ENCODE measurements around the gene NFRKB. TPM values are rescaled to one million over a fixed set of nuclear protein-coding genes. Genes with fewer than 3 reads are reported as not detected.
A peak's percentile ranks its signal among the peaks of the same experiment; 100 is the strongest.
"Not testable (repeated sequence)": the region's sequence is repeated elsewhere in the genome, so short reads cannot be mapped to it uniquely, and the experiment has no call there.

Gene NFRKB
- total and polyA plus RNA-seq, 2 experiments from 2014 or later = 9.1 to 17.6 TPM

DNA sequence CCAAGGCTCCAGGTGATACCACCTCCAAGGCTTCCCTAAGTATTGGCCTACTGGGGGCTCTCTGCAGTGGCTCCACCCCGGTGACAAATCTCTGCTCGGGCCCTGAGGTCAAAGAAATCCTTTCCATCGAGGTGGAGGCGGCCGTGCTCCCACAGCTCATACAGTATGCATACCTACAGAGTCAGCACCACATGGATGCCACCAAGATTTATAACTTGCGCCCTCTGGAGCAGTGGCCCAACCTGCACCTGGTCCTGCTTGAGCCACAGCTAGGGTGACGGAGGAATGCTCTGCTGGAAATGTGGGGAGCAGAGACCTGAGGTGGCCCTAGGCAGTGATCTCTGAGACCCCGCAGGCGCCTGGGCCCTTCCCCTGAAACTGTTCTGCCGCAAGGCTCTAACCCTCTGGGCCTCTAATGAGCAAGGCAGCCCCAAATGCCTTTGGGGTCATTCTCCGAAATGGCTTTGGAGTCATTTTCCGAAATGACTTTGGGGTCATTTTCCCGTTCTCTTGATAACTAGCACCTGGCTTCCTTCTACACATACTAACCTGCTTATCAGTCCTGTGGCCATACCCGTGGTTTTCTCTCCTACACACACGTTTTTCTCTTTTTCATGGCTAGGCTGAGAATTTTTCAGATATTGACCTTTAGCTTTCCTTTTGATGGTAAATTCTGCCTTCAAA, 45.8 kb downstream of the NFRKB start:
- Histone ChIP-seq H3K9me2 (ENCODE audit: insufficient read depth) (no peaks in the 10 kb centered on the region), H3F3A (ENCODE audit: insufficient read depth) (peaks cover 15% of the 10 kb centered on the region), H3K36me3 (ENCODE audit: low read depth) (no peaks in the 10 kb centered on the region), H3K9me3 (ENCODE audit: low read depth) (no peaks in the 10 kb centered on the region), H3K4me1 (ENCODE audit: insufficient read depth) (peaks cover 14% of the 10 kb centered on the region), H3K27ac (no peak overlapping the region), H3K79me2 (ENCODE audit: insufficient read depth) (no peaks in the 10 kb centered on the region), H3K27me3 (replicated peaks; ENCODE audit: insufficient read depth) (peaks cover 60% of the 10 kb centered on the region), H3K4me3 (no peak overlapping the region), H4K20me1 (ENCODE audit: insufficient read depth) (no peaks in the 10 kb centered on the region), H3K9ac (no peak overlapping the region), H2AFZ (no peak overlapping the region), H3K4me2 (ENCODE audit: unreplicated experiment) (no peak overlapping the region)
- in situ Hi-C loops (cut with MboI) = no loop called here
- no peak for TF ChIP-seq EZH2phosphoT487 (IDR thresholded peaks at IDR 0.05; ENCODE audit: insufficient read depth, low read depth)
- TF ChIP-seq EZH2 (IDR thresholded peaks at IDR 0.05; ENCODE audit: insufficient read depth, poor library complexity, severe bottlenecking) = no peak
- DNase-seq = no peak
- 83 to 86% methylated on average over 15 of the region's 15 CpGs for WGBS, 2 experiments (ENCODE audit: low coverage in 1 of 2, low lambda C conversion rate in 2 of 2, missing lambda C conversion rate in 2 of 2)

DNA sequence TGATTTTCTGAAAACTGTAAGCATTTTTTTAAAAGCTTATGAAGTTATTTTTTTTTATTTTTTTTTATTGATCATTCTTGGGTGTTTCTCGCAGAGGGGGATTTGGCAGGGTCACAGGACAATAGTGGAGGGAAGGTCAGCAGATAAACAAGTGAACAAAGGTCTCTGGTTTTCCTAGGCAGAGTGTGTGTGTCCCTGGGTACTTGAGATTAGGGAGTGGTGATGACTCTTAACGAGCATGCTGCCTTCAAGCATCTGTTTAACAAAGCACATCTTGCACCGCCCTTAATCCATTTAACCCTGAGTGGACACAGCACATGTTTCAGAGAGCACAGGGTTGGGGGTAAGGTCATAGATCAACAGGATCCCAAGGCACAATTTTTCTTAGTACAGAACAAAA, 48.0 kb downstream of the NFRKB start:
- H3K27ac ChIP-seq; H3K9me3 ChIP-seq (ENCODE audit: low read depth); H3K36me3 ChIP-seq (ENCODE audit: low read depth); H3K4me3 ChIP-seq; H4K20me1 ChIP-seq (ENCODE audit: insufficient read depth); H3K79me2 ChIP-seq (ENCODE audit: insufficient read depth); DNase-seq; H3K4me2 ChIP-seq (ENCODE audit: unreplicated experiment); H3K9me2 ChIP-seq (ENCODE audit: insufficient read depth); in situ Hi-C loops (cut with MboI); H2AFZ ChIP-seq; H3K9ac ChIP-seq: not testable (repeated sequence)
- peaks cover 15% of the 10 kb centered on the region for H3F3A ChIP-seq (ENCODE audit: insufficient read depth)
- H3K4me1 ChIP-seq (ENCODE audit: insufficient read depth) = peaks cover 14% of the 10 kb centered on the region
- WGBS, 2 experiments (ENCODE audit: low coverage in 1 of 2, low lambda C conversion rate in 2 of 2, missing lambda C conversion rate in 2 of 2) = 78 to 83% methylated on average over 2 of the region's 3 CpGs
- H3K27me3 ChIP-seq (replicated peaks; ENCODE audit: insufficient read depth) = peaks cover 69% of the 10 kb centered on the region

DNA sequence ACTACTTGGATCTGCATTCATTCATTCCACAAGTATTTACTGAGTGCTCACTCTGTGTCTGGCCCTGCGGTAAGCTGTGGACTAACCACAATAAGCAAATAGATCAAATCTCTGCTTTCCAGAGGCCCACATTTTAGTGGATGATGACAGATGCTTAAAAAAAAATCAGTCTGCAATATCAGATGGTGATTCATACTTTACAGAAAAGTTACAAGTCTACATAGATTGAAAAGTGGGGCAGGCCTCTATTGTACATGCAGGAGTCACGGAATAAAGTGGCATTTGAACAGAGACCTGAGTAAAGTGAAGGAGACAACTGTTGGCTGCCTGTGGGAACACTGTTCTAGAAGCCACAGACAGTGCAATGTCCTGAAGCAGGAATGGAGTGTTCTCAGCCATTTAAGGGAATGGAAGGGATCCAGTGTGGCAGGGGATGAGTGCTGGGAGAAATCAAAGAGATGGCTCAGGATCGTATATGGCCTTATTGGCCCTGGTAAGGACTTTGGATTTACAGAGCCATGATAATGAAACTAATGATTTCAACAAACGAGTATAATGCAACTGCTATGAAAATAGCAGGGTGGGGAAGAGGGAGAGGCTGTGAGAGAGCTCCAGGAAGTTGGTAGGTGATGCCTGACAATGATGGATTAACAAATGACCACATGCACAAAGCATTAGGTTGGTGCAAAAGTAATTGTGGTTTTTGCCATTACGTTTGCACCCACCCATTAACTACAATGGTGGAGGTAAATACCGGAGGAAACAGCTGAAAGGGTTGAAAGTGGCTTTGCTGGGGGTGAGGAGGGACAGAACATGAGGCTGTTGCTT, 48.7 kb downstream of the NFRKB start:
- no peaks in the 10 kb centered on the region for H3K9me2 ChIP-seq (ENCODE audit: insufficient read depth)
- H3K4me3 ChIP-seq = peak overlapping the region; percentile 11; the same call in 1 of the 2 replicates
- WGBS, 2 experiments (ENCODE audit: low coverage in 1 of 2, low lambda C conversion rate in 2 of 2, missing lambda C conversion rate in 2 of 2) = 18 to 23% methylated on average over 6 of the region's 6 CpGs
- in situ Hi-C loops (cut with MboI) = no loop called here
- H3K9me3 ChIP-seq (ENCODE audit: low read depth) = no peaks in the 10 kb centered on the region
- TF ChIP-seq EZH2phosphoT487 (IDR thresholded peaks at IDR 0.05; ENCODE audit: insufficient read depth, low read depth) (peak; percentile 100), EZH2 (IDR thresholded peaks at IDR 0.05; ENCODE audit: insufficient read depth, poor library complexity, severe bottlenecking) (no peak)
- H3F3A ChIP-seq (ENCODE audit: insufficient read depth) = peaks cover 15% of the 10 kb centered on the region
- DNase-seq = peak; percentile 95
- no peaks in the 10 kb centered on the region for H4K20me1 ChIP-seq (ENCODE audit: insufficient read depth)
- H3K4me2 ChIP-seq (ENCODE audit: unreplicated experiment) = peak overlapping the region; percentile 40
- no peaks in the 10 kb centered on the region for H3K79me2 ChIP-seq (ENCODE audit: insufficient read depth)
- H3K4me1 ChIP-seq (ENCODE audit: insufficient read depth) = peaks cover 14% of the 10 kb centered on the region
- H3K27me3 ChIP-seq (replicated peaks; ENCODE audit: insufficient read depth) = peaks cover 69% of the 10 kb centered on the region
- H3K9ac ChIP-seq = no peak overlapping the region
- no peaks in the 10 kb centered on the region for H3K36me3 ChIP-seq (ENCODE audit: low read depth)
- no peak overlapping the region for H2AFZ ChIP-seq
- no peak overlapping the region for H3K27ac ChIP-seq

Other genes with a start within 250 kb of the NFRKB start
- gene TMEM45B, start 79.7 kb downstream of the NFRKB start, total RNA-seq (2014; rRNA removed; shearing (Covaris generic)) = not detected in 2 replicates
- gene TMEM45B, start 79.7 kb downstream of the NFRKB start, polyA plus RNA-seq (2016; fragmentation: Nextera tagmentation; extraction: Ambion mirVana) = not detected in 2 replicates
- gene PRDM10, start 107.3 kb upstream of the NFRKB start, total RNA-seq (2014; rRNA removed; shearing (Covaris generic)) = 4.6 and 5.7 TPM in 2 replicates
- gene PRDM10, start 107.3 kb upstream of the NFRKB start, polyA plus RNA-seq (2016; fragmentation: Nextera tagmentation; extraction: Ambion mirVana) = 2.9 TPM in 2 replicates
- gene APLP2, start 174.3 kb upstream of the NFRKB start, total RNA-seq (2014; rRNA removed; shearing (Covaris generic)) = 390 and 457 TPM in 2 replicates
- gene APLP2, start 174.3 kb upstream of the NFRKB start, polyA plus RNA-seq (2016; fragmentation: Nextera tagmentation; extraction: Ambion mirVana) = 366 and 377 TPM in 2 replicates

Data from GM23248 (cell line).